Measurements from ENCODE around the gene CERS4.
"Not testable (repeated sequence)": the region's sequence is repeated elsewhere in the genome, so short reads cannot be mapped to it uniquely, and the experiment has no call there.

DNA sequence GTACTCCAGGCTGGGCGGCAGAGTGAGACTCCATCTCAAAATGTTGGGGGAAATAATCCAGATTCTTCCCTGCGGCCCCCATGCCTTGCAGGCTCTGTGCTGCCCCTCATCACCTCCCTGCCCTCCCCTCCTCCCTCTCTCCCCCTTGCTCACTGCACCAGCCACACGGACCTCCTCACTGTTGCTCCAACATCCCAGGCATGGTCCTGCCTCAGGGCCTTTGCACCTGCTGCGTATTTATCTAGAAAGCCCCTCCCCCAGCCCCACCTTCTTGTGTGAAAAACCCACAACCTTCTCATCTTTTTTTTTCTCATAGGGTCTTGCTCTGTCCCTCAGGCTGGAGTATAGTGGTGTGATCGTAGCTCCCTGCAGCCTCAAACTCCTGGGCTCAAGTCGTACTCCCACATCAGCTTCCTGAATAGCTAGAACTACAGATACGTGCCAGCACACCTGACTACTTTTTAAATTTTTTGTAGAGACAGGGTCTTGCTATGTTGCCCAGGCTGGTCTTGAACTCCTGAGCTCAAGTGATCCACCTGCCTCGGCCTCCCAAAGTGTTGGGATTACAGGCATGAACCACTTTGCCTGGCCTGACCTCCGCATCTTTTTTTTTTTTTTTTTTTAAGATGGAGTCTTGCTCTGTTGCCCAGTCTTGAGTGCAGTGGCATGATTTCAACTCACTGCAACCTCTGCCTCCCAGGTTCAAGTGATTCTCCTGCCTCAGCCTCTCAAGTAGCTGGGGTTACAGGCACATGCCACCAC, 38.1 kb downstream of the CERS4 start:
- TF ChIP-seq, protein P1, sequence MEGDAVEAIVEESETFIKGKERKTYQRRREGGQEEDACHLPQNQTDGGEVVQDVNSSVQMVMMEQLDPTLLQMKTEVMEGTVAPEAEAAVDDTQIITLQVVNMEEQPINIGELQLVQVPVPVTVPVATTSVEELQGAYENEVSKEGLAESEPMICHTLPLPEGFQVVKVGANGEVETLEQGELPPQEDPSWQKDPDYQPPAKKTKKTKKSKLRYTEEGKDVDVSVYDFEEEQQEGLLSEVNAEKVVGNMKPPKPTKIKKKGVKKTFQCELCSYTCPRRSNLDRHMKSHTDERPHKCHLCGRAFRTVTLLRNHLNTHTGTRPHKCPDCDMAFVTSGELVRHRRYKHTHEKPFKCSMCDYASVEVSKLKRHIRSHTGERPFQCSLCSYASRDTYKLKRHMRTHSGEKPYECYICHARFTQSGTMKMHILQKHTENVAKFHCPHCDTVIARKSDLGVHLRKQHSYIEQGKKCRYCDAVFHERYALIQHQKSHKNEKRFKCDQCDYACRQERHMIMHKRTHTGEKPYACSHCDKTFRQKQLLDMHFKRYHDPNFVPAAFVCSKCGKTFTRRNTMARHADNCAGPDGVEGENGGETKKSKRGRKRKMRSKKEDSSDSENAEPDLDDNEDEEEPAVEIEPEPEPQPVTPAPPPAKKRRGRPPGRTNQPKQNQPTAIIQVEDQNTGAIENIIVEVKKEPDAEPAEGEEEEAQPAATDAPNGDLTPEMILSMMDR (IDR thresholded peaks at IDR 0.05) = not testable (repeated sequence)
- TF ChIP-seq ZFX (IDR thresholded peaks at IDR 0.05; ENCODE audit: borderline replicate concordance) = not testable (repeated sequence)
